ENCODE results near the gene NUP50.

DNA sequence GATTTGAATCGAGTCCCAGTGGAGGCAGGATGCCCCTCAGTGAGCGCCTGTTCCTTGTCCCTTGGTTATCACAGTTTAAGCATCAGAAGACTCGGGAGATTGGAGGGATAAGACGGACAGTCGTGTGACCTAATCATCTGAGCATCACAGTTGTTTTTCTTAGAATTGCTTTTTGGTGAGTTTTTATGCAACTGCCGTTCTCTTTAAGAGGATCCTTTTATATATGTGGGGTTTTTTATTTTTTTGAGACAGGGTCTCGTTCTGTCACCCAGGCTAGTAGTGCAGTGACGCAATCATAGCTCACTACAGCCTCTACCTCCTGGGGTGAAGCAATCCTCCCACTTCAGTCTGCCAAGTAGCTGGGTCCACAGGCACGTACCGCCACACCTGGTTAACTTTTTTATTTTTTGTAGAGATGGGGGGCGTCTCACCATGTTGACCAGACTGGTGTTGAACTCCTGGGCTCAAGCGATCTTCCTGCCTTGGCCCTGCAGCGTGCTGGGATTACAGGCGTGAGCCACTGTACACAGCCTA is 16.5 kb downstream of the NUP50 start:
- TF ChIP-seq, protein P1, sequence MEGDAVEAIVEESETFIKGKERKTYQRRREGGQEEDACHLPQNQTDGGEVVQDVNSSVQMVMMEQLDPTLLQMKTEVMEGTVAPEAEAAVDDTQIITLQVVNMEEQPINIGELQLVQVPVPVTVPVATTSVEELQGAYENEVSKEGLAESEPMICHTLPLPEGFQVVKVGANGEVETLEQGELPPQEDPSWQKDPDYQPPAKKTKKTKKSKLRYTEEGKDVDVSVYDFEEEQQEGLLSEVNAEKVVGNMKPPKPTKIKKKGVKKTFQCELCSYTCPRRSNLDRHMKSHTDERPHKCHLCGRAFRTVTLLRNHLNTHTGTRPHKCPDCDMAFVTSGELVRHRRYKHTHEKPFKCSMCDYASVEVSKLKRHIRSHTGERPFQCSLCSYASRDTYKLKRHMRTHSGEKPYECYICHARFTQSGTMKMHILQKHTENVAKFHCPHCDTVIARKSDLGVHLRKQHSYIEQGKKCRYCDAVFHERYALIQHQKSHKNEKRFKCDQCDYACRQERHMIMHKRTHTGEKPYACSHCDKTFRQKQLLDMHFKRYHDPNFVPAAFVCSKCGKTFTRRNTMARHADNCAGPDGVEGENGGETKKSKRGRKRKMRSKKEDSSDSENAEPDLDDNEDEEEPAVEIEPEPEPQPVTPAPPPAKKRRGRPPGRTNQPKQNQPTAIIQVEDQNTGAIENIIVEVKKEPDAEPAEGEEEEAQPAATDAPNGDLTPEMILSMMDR (IDR thresholded peaks at IDR 0.05) = no peak
- no peak for TF ChIP-seq POLR2A (IDR thresholded peaks at IDR 0.05)
